HG03139 (cell line): ENCODE data around the gene ZIC1.

Source experiments
- ATAC-seq: cut with Tn5 transposase; IDR thresholded peaks from one replicate; pipeline ENCODE4 v1.9.1; 2021; ENCODE audit not compliant: unreplicated experiment

ZIC1 gene

GRCh38 chr3:147409143-147410115 lies at the start of gene ZIC1:
Gene ZIC1 (plus strand): TSS chr3:147409365. CDS start chr3:147410113, 748 bp downstream.
- ATAC-seq: no peak

- ATAC-seq: no peak
Observed at GRCh38 chr3:147360051-147360439, 49.1 kb upstream of the ZIC1 start.

GRCh38 chr3:147360646-147361453 lies 48.3 kb upstream of the ZIC1 start:
- ATAC-seq: no peak

- no peak for ATAC-seq
Observed at GRCh38 chr3:147361454-147362420, 47.4 kb upstream of the ZIC1 start.

- no peak for ATAC-seq
Observed at GRCh38 chr3:147364771-147365170, 44.4 kb upstream of the ZIC1 start.

- no peak for ATAC-seq
Observed at GRCh38 chr3:147365196-147366115, 43.7 kb upstream of the ZIC1 start.

- no peak for ATAC-seq
Observed at GRCh38 chr3:147367676-147368075, 41.5 kb upstream of the ZIC1 start.

- ATAC-seq: no peak
Observed at GRCh38 chr3:147368151-147368550, 41.0 kb upstream of the ZIC1 start.

- no peak for ATAC-seq
Observed at GRCh38 chr3:147368561-147369221, 40.5 kb upstream of the ZIC1 start.

- no peak for ATAC-seq
Observed at GRCh38 chr3:147369231-147369630, 39.9 kb upstream of the ZIC1 start.

GRCh38 chr3:147369661-147370123 lies 39.5 kb upstream of the ZIC1 start:
- ATAC-seq: no peak

- ATAC-seq: no peak
Observed at GRCh38 chr3:147370349-147370748, 38.8 kb upstream of the ZIC1 start.

GRCh38 chr3:147371140-147371539 lies 38.0 kb upstream of the ZIC1 start:
- ATAC-seq: no peak

- ATAC-seq: no peak
Observed at GRCh38 chr3:147371771-147372340, 37.3 kb upstream of the ZIC1 start.

GRCh38 chr3:147372525-147373027 lies 36.6 kb upstream of the ZIC1 start:
- ATAC-seq: no peak

- ATAC-seq: no peak
Observed at GRCh38 chr3:147373301-147373700, 35.9 kb upstream of the ZIC1 start.

GRCh38 chr3:147377412-147378367 lies 31.5 kb upstream of the ZIC1 start:
- no peak for ATAC-seq
